Neural progenitor cell (in vitro differentiated cells): ENCODE measurements around the gene PROM2. TPM values are rescaled to one million over a fixed set of nuclear protein-coding genes. Genes with fewer than 3 reads are reported as not detected.

Experiments
- DNase-seq: peaks from one replicate; pipeline ENCODE4 v3.0.0-alpha.2; 2016; ENCODE audit warnings: low spot score
- H2AFZ ChIP-seq: fragments of 200-600 bp; sonication (generic); replicated peaks from 2 replicates; pipeline ENCODE4 v1.6.1; 2016; ENCODE audit warnings: antibody characterized with exemption
- H3F3A ChIP-seq: fragments of 200-600 bp; sonication (generic); 2 replicates; pipeline ENCODE4 v1.6.1; 2016; ENCODE audit warnings: antibody characterized with exemption, low read depth
- H3K27ac ChIP-seq: fragments of 200-600 bp; sonication (generic); 2 replicates; pipeline ENCODE4 v1.5.1; 2016; ENCODE audit warnings: mild to moderate bottlenecking
- H3K27me3 ChIP-seq: fragments of 200-600 bp; sonication (generic); 2 replicates; pipeline ENCODE4 v1.6.1; 2016; ENCODE audit warnings: mild to moderate bottlenecking, moderate library complexity
- H3K36me3 ChIP-seq: fragments of 200-600 bp; sonication (generic); 2 replicates; pipeline ENCODE4 v1.5.1; 2016
- H3K4me1 ChIP-seq: fragments of 200-600 bp; sonication (generic); 2 replicates; pipeline ENCODE4 v1.6.1; 2016; ENCODE audit warnings: mixed run types
- H3K4me2 ChIP-seq: fragments of 200-600 bp; sonication (generic); 2 replicates; pipeline ENCODE4 v1.6.1; 2016
- H3K4me3 ChIP-seq: fragments of 200-600 bp; sonication (generic); 2 replicates; pipeline ENCODE4 v1.5.1; 2016
- H3K79me2 ChIP-seq: fragments of 200-600 bp; sonication (generic); 2 replicates; pipeline ENCODE4 v1.6.1; 2016; ENCODE audit warnings: low read depth
- H3K9ac ChIP-seq: fragments of 200-600 bp; sonication (generic); 2 replicates; pipeline ENCODE4 v1.6.1; 2016
- H3K9me3 ChIP-seq: fragments of 200-600 bp; sonication (generic); 2 replicates; pipeline ENCODE4 v1.5.1; 2016; ENCODE audit warnings: low read depth
- H4K20me1 ChIP-seq: fragments of 200-600 bp; sonication (generic); 2 replicates; pipeline ENCODE4 v1.6.1; 2016; ENCODE audit warnings: low read depth
- H3K27ac Mint-ChIP-seq: 3 replicates; pipeline ENCODE4 v1.8.0; 2021; ENCODE audit warnings: mixed read lengths
- H3K27me3 Mint-ChIP-seq: 2 replicates; pipeline ENCODE4 v1.8.0; 2022; ENCODE audit warnings: low read depth, mild to moderate bottlenecking, inconsistent platforms, moderate library complexity, mixed read lengths; ENCODE audit not compliant: insufficient read depth
- H3K36me3 Mint-ChIP-seq: 3 replicates; pipeline ENCODE4 v1.8.0; 2021; ENCODE audit warnings: mixed read lengths
- H3K4me1 Mint-ChIP-seq: 3 replicates; pipeline ENCODE4 v1.8.0; 2021; ENCODE audit warnings: mixed read lengths
- H3K4me3 Mint-ChIP-seq: 3 replicates; pipeline ENCODE4 v1.8.0; 2021; ENCODE audit warnings: mild to moderate bottlenecking, moderate library complexity, mixed read lengths
- H3K9me3 Mint-ChIP-seq: 3 replicates; pipeline ENCODE4 v1.8.0; 2020; ENCODE audit warnings: mixed read lengths
- EZH2 ChIP-seq: fragments of 200-600 bp; sonication (generic); IDR thresholded peaks from 2 replicates; pipeline ENCODE4 v1.6.1; 2017; ENCODE audit warnings: antibody characterized with exemption, mild to moderate bottlenecking, moderate library complexity
- EZH2phosphoT487 ChIP-seq: fragments of 200-600 bp; sonication (generic); IDR thresholded peaks from 2 replicates; pipeline ENCODE4 v1.6.1; 2017; ENCODE audit warnings: antibody characterized with exemption
- total RNA-seq: library from RNA; depleted of rRNA; stranded (reverse); fragments of >200 nt; gene quantifications from 2 replicates; pipeline ENCODE4 v1.2.3, GENCODE V29; 2015; ENCODE audit warnings: low replicate concordance
- TF ChIP-seq, protein P1 (sequence below): fragments of 200-600 bp; sonication (generic); IDR thresholded peaks from 2 replicates; pipeline ENCODE4 v1.5.1; 2017; ENCODE audit warnings: antibody characterized with exemption, mild to moderate bottlenecking

The PROM2 gene
- total RNA-seq, 1 donor from 2014 or later, result 0.95 TPM

DNA sequence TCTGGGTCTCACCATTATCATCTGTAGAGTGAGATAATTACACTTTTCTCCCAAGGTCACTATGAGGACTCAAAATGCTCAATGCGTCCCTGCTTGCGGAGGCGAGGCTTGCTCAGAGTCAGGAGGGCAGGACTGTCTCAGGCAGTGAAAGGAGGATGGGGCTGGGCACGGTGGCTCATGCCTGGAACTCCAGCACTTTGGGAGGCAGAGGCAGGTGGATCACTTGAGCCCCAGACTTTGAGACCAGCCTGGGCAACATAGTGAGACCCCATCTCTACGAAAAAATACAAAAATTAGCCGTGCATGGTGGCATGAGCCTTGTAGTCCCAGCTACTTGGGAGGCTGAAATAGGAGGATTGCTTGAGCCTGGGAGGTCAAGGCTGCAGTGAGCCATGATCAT, 21.1 kb downstream of the PROM2 start:
- Histone ChIP-seq H3F3A (no peaks in the 10 kb centered on the region), H3K79me2 (no peaks in the 10 kb centered on the region), H2AFZ (no peak overlapping the region), H3K36me3 (no peaks in the 10 kb centered on the region), H3K9ac (no peak overlapping the region), H3K27ac (no peak overlapping the region), H4K20me1 (no peaks in the 10 kb centered on the region), H3K4me1 (no peaks in the 10 kb centered on the region), H3K9me3 (no peaks in the 10 kb centered on the region), H3K27me3 (no peaks in the 10 kb centered on the region), H3K4me2 (no peak overlapping the region), H3K4me3 (no peak overlapping the region)
- peaks cover 5% of the 10 kb centered on the region for H3K27me3 Mint-ChIP-seq
- TF ChIP-seq EZH2phosphoT487 (no peak), EZH2 (no peak)
- TF ChIP-seq, protein P1, sequence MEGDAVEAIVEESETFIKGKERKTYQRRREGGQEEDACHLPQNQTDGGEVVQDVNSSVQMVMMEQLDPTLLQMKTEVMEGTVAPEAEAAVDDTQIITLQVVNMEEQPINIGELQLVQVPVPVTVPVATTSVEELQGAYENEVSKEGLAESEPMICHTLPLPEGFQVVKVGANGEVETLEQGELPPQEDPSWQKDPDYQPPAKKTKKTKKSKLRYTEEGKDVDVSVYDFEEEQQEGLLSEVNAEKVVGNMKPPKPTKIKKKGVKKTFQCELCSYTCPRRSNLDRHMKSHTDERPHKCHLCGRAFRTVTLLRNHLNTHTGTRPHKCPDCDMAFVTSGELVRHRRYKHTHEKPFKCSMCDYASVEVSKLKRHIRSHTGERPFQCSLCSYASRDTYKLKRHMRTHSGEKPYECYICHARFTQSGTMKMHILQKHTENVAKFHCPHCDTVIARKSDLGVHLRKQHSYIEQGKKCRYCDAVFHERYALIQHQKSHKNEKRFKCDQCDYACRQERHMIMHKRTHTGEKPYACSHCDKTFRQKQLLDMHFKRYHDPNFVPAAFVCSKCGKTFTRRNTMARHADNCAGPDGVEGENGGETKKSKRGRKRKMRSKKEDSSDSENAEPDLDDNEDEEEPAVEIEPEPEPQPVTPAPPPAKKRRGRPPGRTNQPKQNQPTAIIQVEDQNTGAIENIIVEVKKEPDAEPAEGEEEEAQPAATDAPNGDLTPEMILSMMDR, result no peak
- no peak for DNase-seq
- H3K4me1 Mint-ChIP-seq, result peaks cover 22% of the 10 kb centered on the region
- H3K27ac Mint-ChIP-seq, result no peak overlapping the region
- peaks cover 17% of the 10 kb centered on the region for H3K9me3 Mint-ChIP-seq
- no peaks in the 10 kb centered on the region for H3K36me3 Mint-ChIP-seq
- H3K4me3 Mint-ChIP-seq, result no peak overlapping the region

DNA sequence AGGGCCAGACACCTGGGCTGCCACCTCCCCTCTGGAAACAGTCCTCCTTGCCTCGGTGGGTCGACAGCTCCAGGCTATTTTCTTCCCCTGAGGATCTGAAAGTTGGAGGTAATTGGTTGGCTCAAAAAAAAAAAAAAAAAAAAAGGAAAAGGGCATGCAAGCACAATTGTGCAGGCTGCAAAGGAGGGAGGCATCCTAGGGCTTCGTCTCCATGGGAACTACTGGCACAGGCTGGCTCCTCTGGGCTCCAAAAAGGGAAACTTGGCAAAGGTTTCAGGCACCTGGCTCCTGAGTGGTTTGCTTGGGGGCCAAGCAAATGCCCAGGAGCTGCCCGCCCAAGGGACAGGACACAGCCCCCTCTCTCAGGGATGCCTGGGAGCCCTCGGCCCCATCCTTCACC, 21.8 kb downstream of the PROM2 start:
- H3K4me3 Mint-ChIP-seq, result no peak overlapping the region
- Histone ChIP-seq H3F3A (no peaks in the 10 kb centered on the region), H2AFZ (no peak overlapping the region), H4K20me1 (no peaks in the 10 kb centered on the region), H3K4me2 (no peak overlapping the region), H3K27ac (no peak overlapping the region), H3K9ac (no peak overlapping the region), H3K9me3 (no peaks in the 10 kb centered on the region), H3K27me3 (no peaks in the 10 kb centered on the region), H3K79me2 (no peaks in the 10 kb centered on the region), H3K4me3 (no peak overlapping the region), H3K36me3 (no peaks in the 10 kb centered on the region), H3K4me1 (no peaks in the 10 kb centered on the region)
- DNase-seq, result peak; percentile 30
- H3K27me3 Mint-ChIP-seq, result peaks cover 5% of the 10 kb centered on the region
- H3K27ac Mint-ChIP-seq, result no peak overlapping the region
- TF ChIP-seq EZH2 (no peak), EZH2phosphoT487 (no peak)
- TF ChIP-seq, protein P1, result no peak
- no peaks in the 10 kb centered on the region for H3K36me3 Mint-ChIP-seq
- H3K9me3 Mint-ChIP-seq, result peaks cover 11% of the 10 kb centered on the region
- H3K4me1 Mint-ChIP-seq, result peaks cover 22% of the 10 kb centered on the region

DNA sequence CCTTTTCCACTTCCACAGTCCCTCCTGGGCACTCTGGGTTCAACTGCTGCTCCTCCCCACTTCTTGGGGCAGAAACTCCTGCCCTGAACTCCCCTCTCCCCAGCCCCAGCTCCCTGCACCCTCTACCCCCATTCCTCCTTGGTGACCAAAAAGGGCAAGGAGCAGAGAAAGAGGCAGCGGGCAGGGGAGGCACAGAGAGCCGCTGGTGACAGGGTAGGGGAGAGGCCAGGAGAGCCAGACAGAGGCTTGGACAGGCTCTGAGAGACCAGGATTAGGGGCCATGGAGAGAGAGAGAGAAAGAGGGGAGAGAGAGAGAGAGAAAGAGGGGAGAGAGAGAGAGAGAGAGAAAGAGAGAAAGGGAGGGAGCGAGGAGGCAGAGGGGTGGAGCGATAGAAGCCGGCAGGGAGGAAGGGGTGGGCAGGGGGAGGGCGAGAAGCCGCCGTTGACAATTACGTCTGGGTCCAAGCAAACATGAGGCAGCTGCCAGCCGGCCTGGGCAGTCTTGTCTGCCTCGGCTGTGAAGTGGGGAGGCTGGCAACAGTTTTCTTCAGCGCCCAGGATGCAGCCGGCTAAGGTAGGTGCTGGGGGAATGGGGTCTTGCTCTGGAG, 22.7 kb downstream of the PROM2 start, which contains the start of gene KCNIP3:
KCNIP3 (plus strand) TSS at position 468 of the 608 bp plus-strand sequence; CDS start at position 560, 92 bp downstream.
- peaks cover 5% of the 10 kb centered on the region for H3K27me3 Mint-ChIP-seq
- H3K27ac ChIP-seq, result no peak within 1 kb of the TSS
- TF ChIP-seq EZH2phosphoT487, result no peak
- no peak for TF ChIP-seq EZH2
- TF ChIP-seq, protein P1, result no peak
- no peaks in the 10 kb centered on the region for H3K79me2 ChIP-seq
- no peaks in the 10 kb centered on the region for H3K36me3 Mint-ChIP-seq
- peak within 1 kb of the TSS; percentile 17 for H2AFZ ChIP-seq
- H4K20me1 ChIP-seq, result no peaks in the 10 kb centered on the region
- H3K27ac Mint-ChIP-seq, result peak within 1 kb of the TSS; percentile 54
- H3K4me2 ChIP-seq, result peak within 1 kb of the TSS; percentile 57
- H3K36me3 ChIP-seq, result no peaks in the 10 kb centered on the region
- H3K4me3 Mint-ChIP-seq, result peak within 1 kb of the TSS; percentile 62
- peaks cover 5% of the 10 kb centered on the region for H3K9me3 Mint-ChIP-seq
- H3K9ac ChIP-seq, result no peak within 1 kb of the TSS
- H3F3A ChIP-seq, result no peaks in the 10 kb centered on the region
- H3K4me3 ChIP-seq, result no peak within 1 kb of the TSS
- no peaks in the 10 kb centered on the region for H3K4me1 ChIP-seq
- H3K27me3 ChIP-seq, result no peaks in the 10 kb centered on the region
- H3K9me3 ChIP-seq, result no peaks in the 10 kb centered on the region
- H3K4me1 Mint-ChIP-seq, result peaks cover 22% of the 10 kb centered on the region
- peak; percentile 52 for DNase-seq
